ENCODE measurements around the gene MYT1. TPM values are rescaled to one million over a fixed set of nuclear protein-coding genes. Genes with fewer than 3 reads are reported as not detected.

MYT1 gene
- total and polyA plus RNA-seq, 2 of the 13 experiments (the other 11 are each of a cell fraction or from before 2014, with no cell fraction given): 0.58 to 2.5 TPM

DNA sequence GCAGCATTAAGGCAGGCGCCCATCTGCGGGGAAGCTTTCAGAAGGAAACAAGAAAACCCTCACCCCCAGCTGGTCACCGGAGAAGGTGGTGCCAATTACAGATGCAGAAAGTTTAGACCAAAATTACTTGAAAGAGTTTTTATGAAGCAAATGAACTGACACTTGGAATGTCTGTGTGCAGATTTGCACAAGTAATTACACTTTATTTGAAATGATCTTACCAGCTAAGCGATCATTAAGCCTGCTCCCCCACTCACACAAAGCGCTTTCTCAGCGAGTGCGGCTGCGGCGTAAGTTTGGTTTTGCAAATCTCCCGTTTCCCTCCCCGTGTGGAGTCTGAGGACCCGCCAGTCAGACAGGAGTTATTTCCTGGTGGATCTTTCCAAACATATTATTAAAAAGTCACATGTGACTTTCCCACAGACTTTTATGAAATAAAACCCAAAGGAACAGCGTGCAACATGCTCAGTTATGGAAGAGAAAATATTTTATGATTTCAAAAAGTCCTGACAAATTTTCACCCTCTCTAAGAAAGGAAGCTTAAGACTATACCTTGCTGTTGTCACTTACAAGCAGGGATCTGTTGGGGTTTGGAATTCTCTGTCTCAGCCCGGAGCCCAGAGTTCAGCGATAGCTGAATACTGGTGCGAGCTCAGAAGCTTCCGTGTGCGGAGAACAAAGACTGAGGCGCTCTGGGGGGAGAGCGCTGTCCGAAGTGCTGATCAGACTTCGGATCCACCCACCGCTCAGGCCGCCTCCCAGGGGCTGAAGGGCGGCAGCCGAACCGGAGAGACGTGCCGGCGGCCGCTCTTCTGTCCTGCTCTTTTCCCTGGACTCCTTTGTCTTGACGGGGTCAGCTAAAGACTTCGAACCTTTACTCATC lies 2.7 kb upstream of the MYT1 start (continued):
- TF ChIP-seq ZSCAN21 (CRISPR knock-in tag; IDR thresholded peaks at IDR 0.05; ENCODE audit: borderline replicate concordance) (peak; percentile 98), NR1H2 (CRISPR knock-in tag; IDR thresholded peaks at IDR 0.05; ENCODE audit: borderline replicate concordance, low read depth) (peak; percentile 81; the same call in 1 of the 2 replicates), RFX1 (IDR thresholded peaks at IDR 0.05) (no peak), ZNF235 (CRISPR knock-in tag; IDR thresholded peaks at IDR 0.05; ENCODE audit: borderline replicate concordance) (peak; percentile 90), TCF12 (IDR thresholded peaks at IDR 0.05) (no peak), TCF12 (CRISPR knock-in tag; IDR thresholded peaks at IDR 0.05) (no peak), STAT5B (CRISPR knock-in tag; IDR thresholded peaks at IDR 0.05) (peak; percentile 97), RAD21 (CRISPR knock-in tag; IDR thresholded peaks at IDR 0.05) (peak; percentile 67), ZNF616 (CRISPR knock-in tag; IDR thresholded peaks at IDR 0.05; ENCODE audit: low read depth) (peak; percentile 96; the same call in 1 of the 2 replicates), MEIS1 (CRISPR knock-in tag; IDR thresholded peaks at IDR 0.05; ENCODE audit: borderline replicate concordance) (peak; percentile 75; the same call in 1 of the 2 replicates), ZNF546 (CRISPR knock-in tag; conservative IDR thresholded peaks at IDR 0.05) (peak; percentile 95), TBX2 (CRISPR knock-in tag; IDR thresholded peaks at IDR 0.05; ENCODE audit: borderline replicate concordance) (peak; percentile 84), YEATS4 (CRISPR knock-in tag; IDR thresholded peaks at IDR 0.05; ENCODE audit: borderline replicate concordance) (peak; percentile 67; the same call in 1 of the 2 replicates), SAP130 (CRISPR knock-in tag; IDR thresholded peaks at IDR 0.05; ENCODE audit: low read depth) (peak; percentile 97), NFATC3 (CRISPR knock-in tag; IDR thresholded peaks at IDR 0.05) (0 out of 2 replicates have a peak, but pooled peaks have one; percentile 60), ZNF850 (CRISPR knock-in tag; conservative IDR thresholded peaks at IDR 0.05) (peak; percentile 63; the same call in 1 of the 2 replicates), SMARCE1 (IDR thresholded peaks at IDR 0.05; ENCODE audit: borderline replicate concordance) (no peak), ZNF510 (CRISPR knock-in tag; IDR thresholded peaks at IDR 0.05; ENCODE audit: low read depth) (0 out of 2 replicates have a peak, but pooled peaks have one; percentile 68), ZNF205 (CRISPR knock-in tag; IDR thresholded peaks at IDR 0.05) (peak; percentile 97), ZSCAN12 (CRISPR knock-in tag; IDR thresholded peaks at IDR 0.05) (peak; percentile 97), MTF1 (CRISPR knock-in tag; IDR thresholded peaks at IDR 0.05) (peak; percentile 91), SETDB1 (CRISPR knock-in tag; IDR thresholded peaks at IDR 0.05; ENCODE audit: borderline replicate concordance) (no peak), ZNF296 (CRISPR knock-in tag; conservative IDR thresholded peaks at IDR 0.05) (peak; percentile 81; the same call in 1 of the 2 replicates)
- TF ChIP-seq, protein P1, sequence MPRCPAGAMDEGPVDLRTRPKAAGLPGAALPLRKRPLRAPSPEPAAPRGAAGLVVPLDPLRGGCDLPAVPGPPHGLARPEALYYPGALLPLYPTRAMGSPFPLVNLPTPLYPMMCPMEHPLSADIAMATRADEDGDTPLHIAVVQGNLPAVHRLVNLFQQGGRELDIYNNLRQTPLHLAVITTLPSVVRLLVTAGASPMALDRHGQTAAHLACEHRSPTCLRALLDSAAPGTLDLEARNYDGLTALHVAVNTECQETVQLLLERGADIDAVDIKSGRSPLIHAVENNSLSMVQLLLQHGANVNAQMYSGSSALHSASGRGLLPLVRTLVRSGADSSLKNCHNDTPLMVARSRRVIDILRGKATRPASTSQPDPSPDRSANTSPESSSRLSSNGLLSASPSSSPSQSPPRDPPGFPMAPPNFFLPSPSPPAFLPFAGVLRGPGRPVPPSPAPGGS (CRISPR knock-in tag; IDR thresholded peaks at IDR 0.05): peak; percentile 83
- TF ChIP-seq, protein P2, sequence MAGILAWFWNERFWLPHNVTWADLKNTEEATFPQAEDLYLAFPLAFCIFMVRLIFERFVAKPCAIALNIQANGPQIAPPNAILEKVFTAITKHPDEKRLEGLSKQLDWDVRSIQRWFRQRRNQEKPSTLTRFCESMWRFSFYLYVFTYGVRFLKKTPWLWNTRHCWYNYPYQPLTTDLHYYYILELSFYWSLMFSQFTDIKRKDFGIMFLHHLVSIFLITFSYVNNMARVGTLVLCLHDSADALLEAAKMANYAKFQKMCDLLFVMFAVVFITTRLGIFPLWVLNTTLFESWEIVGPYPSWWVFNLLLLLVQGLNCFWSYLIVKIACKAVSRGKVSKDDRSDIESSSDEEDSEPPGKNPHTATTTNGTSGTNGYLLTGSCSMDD (CRISPR knock-in tag; IDR thresholded peaks at IDR 0.05): peak; percentile 81; the same call in 1 of the 2 replicates
- TF ChIP-seq, protein P3, sequence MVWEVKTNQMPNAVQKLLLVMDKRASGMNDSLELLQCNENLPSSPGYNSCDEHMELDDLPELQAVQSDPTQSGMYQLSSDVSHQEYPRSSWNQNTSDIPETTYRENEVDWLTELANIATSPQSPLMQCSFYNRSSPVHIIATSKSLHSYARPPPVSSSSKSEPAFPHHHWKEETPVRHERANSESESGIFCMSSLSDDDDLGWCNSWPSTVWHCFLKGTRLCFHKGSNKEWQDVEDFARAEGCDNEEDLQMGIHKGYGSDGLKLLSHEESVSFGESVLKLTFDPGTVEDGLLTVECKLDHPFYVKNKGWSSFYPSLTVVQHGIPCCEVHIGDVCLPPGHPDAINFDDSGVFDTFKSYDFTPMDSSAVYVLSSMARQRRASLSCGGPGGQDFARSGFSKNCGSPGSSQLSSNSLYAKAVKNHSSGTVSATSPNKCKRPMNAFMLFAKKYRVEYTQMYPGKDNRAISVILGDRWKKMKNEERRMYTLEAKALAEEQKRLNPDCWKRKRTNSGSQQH (CRISPR knock-in tag; IDR thresholded peaks at IDR 0.05; ENCODE audit: low read depth): peak; percentile 99

All from HepG2 (cell line).